ENCODE data around the gene BNIP3.

Gene BNIP3

GRCh38 chr10:131920693-131921092, 61.0 kb downstream of the BNIP3 start:
- no peak for TF ChIP-seq EGR1 (IDR thresholded peaks at IDR 0.05)

GRCh38 chr10:131920151-131920550, 61.6 kb downstream of the BNIP3 start:
- TF ChIP-seq CEBPB (IDR thresholded peaks at IDR 0.05) = no peak
- no peak for TF ChIP-seq USF1 (IDR thresholded peaks at IDR 0.05)
- no peak for TF ChIP-seq EGR1 (IDR thresholded peaks at IDR 0.05)
- no peak for TF ChIP-seq RAD21 (IDR thresholded peaks at IDR 0.05; ENCODE audit: low read depth)
- TF ChIP-seq EP300 (IDR thresholded peaks at IDR 0.05; ENCODE audit: borderline replicate concordance) = no peak
- no peak for TF ChIP-seq YY1 (IDR thresholded peaks at IDR 0.05; ENCODE audit: low read depth)
- TF ChIP-seq FOXM1 (IDR thresholded peaks at IDR 0.05; ENCODE audit: borderline replicate concordance, low read depth) = no peak
- TF ChIP-seq TEAD4 (IDR thresholded peaks at IDR 0.05) = no peak
- TF ChIP-seq TCF12 (IDR thresholded peaks at IDR 0.05; ENCODE audit: low read depth) = no peak
- no peak for TF ChIP-seq ZBTB7A (IDR thresholded peaks at IDR 0.05; ENCODE audit: low read depth)
- no peak for TF ChIP-seq REST (IDR thresholded peaks at IDR 0.05; ENCODE audit: low read depth)
- TF ChIP-seq NFIC (IDR thresholded peaks at IDR 0.05) = no peak
- TF ChIP-seq MAX (IDR thresholded peaks at IDR 0.05) = no peak
- TF ChIP-seq CREB1 (IDR thresholded peaks at IDR 0.05; ENCODE audit: low read depth) = no peak
- no peak for TF ChIP-seq TAF1 (IDR thresholded peaks at IDR 0.05; ENCODE audit: low read depth)
